Choroid plexus epithelial cell (primary cell): Measurements from ENCODE around the gene NDUFV2.

Experiments
- DNase-seq: peaks from one replicate; pipeline ENCODE4 v3.0.0-alpha.2; 2010; ENCODE audit warnings: low read depth
- H3K4me3 ChIP-seq: 2 replicates; pipeline ENCODE4 v1.5.1; 2011; ENCODE audit warnings: low read depth, mild to moderate bottlenecking, control low read depth, low read length, moderate library complexity
- TF ChIP-seq, protein P1 (sequence below): conservative IDR thresholded peaks from 2 replicates; pipeline ENCODE4 v1.5.1; 2011; ENCODE audit warnings: low read depth, mild to moderate bottlenecking, control low read depth, inconsistent platforms, low read length, moderate library complexity

Gene NDUFV2

DNA sequence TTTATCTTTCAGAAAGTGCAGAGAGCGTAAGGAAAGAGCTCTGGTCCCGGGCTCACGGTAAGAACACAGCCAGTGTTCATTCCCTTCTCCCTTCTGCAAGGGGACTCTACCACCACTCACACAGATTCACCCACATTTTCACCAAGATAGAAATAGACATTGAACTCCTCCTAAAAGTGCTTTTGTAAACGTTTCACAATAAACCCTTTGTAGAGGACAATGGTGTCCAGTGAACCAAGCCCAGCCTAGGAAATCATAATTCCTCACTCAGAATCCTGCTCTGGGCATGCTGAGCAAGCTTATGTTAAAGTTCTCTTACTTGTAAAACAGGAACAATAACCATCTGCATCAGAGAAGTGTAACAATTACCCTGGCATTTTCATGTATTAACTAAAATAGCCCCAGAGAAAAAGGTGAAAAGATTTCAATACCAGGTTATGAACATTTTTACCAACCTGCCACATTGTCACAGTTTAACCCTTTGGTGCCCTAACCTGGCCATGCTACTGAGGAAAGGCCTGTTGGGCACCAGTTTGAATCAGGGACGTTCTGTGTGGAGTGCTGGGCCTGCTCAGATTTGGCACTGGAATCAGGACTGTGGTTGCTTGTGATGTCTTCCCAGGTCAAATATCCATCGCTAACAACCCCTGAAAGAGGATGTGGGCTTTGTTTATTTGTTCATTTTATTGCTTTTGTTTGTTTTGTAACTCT lies 22.5 kb upstream of the NDUFV2 start:
- no peak for DNase-seq
- no peak overlapping the region for H3K4me3 ChIP-seq
- TF ChIP-seq, protein P1, sequence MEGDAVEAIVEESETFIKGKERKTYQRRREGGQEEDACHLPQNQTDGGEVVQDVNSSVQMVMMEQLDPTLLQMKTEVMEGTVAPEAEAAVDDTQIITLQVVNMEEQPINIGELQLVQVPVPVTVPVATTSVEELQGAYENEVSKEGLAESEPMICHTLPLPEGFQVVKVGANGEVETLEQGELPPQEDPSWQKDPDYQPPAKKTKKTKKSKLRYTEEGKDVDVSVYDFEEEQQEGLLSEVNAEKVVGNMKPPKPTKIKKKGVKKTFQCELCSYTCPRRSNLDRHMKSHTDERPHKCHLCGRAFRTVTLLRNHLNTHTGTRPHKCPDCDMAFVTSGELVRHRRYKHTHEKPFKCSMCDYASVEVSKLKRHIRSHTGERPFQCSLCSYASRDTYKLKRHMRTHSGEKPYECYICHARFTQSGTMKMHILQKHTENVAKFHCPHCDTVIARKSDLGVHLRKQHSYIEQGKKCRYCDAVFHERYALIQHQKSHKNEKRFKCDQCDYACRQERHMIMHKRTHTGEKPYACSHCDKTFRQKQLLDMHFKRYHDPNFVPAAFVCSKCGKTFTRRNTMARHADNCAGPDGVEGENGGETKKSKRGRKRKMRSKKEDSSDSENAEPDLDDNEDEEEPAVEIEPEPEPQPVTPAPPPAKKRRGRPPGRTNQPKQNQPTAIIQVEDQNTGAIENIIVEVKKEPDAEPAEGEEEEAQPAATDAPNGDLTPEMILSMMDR, result no peak

DNA sequence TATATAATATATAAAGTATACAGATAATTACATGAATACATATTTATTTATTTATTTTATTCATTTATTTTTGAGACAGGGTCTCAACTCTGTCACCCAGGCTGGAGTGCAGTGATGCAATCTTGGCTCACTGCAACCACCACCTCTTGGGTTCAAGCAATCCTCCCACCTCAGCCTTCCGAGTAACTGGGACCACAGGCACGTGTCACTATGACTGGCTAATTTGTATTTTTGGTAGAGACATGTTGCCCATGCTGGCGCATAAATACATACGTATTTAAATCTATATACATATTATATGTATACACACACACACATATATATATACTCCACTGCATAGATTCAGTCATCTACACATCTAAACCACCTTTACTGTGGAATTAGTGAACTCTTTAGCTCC lies 20.6 kb upstream of the NDUFV2 start:
- H3K4me3 ChIP-seq, result no peak overlapping the region
- TF ChIP-seq, protein P1, result no peak
- DNase-seq, result no peak

DNA sequence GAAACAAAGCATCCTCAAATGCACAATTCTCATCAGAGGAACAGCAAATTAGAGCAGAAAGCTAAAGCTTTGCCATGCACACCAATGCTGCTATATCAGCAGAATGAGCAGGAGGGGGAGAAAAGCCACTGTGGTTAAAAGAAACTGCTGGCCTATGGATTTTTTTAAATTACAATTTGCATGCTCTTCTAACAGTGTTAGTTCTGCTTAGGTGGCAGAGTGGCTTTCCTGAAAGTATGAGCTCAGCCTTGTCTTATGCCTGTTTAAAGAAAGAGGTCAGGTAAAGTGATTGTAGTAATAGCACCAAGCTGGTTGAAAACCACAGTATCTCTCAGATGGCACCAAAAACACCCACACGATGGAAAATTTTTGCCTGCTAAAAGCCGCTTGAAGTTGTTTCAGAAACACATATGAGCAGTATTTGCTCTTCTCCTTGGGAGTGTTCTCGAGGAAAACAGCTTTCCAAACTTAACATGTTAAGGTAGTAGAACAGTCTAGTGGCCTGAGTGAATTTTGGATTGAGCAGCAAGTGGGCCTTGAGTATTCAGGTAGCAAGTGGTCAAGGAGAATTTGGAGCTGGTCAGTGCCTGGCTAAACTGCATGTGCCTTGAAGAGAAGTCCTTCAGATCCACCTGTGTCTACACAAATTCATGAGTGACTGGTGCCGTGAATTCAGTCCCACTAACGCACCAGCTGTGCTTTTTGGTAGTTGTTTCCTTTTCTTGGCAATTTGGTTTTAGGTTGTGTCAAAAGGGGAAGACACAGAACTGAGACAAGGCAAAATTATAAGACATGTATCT lies 19.6 kb upstream of the NDUFV2 start:
- TF ChIP-seq, protein P1, result no peak
- no peak overlapping the region for H3K4me3 ChIP-seq
- DNase-seq, result no peak

DNA sequence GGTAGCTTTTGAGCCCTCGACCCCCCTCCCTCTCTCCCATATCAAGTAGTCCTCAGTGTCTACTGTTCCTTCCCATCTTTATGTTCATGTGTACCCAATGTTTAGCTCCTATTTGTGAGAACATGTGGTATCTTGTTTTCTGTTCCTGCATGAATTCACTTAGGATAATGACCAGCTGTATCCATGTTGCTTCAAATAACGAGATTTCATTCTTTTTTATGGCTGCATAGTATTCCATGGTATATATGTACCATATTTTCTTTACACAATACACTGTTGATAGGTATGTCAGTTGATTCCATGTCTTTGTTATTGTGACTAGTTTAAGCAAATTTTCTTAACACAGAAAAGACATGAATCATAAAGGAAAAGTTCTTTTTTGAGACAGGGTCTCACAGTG lies 16.5 kb upstream of the NDUFV2 start:
- no peak overlapping the region for H3K4me3 ChIP-seq
- TF ChIP-seq, protein P1, result no peak
- no peak for DNase-seq

DNA sequence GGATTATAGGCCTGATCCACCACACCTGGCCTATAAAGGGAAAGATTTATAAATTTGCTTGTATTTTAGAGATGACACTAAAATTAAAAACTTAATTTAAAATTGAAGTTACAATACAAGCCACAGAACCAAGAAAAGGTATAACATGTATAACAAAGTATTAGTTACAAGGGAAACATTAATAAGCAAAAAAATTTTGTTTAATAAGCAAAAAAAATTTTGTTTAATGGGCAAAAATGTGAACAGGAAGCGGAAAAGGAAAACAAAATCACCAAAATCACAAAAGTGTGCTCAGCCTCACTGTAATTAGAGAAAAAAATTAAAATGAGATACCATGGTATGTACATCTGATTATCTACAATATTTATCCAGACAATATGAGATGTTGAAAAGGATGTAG lies 15.9 kb upstream of the NDUFV2 start:
- no peak overlapping the region for H3K4me3 ChIP-seq
- TF ChIP-seq, protein P1, result no peak
- no peak for DNase-seq

DNA sequence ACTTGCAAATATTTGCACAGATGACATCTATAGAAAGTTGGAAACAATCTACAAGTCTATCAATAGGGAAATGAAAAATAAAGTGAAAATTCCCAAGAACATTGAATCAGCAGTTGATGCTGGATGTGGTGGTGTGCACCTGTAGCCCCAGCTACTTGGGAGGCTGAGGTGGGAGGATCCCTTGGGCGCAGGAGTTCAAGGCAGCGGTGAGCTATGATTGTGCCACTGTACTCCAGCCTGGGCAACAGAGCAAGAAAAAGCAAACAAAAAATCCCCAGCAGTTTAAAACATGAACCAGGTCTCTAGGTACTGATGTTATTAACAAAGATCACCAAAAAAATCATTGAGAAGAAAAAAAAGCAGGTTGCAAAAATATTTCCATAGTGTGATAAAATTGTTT lies 15.4 kb upstream of the NDUFV2 start:
- DNase-seq, result no peak
- H3K4me3 ChIP-seq, result no peak overlapping the region
- TF ChIP-seq, protein P1, result no peak
